GM12874 (cell line): ENCODE results near the gene HFM1.

ENCODE experiments used
- CTCF ChIP-seq: IDR thresholded peaks from 2 replicates; pipeline ENCODE4 v1.5.1; 2011; ENCODE audit warnings: low read depth, mild to moderate bottlenecking, control low read depth, low read length, moderate library complexity; ENCODE audit not compliant: insufficient read depth

The HFM1 gene

GRCh38 chr1:91386109-91386508 lies 18.5 kb downstream of the HFM1 start:
- no peak for TF ChIP-seq CTCF

GRCh38 chr1:91383456-91383855 lies 21.2 kb downstream of the HFM1 start:
- TF ChIP-seq CTCF = no peak

- no peak for TF ChIP-seq CTCF
Measured at GRCh38 chr1:91381844-91382243, 22.8 kb downstream of the HFM1 start.

GRCh38 chr1:91374086-91374485 lies 30.6 kb downstream of the HFM1 start:
- no peak for TF ChIP-seq CTCF

- TF ChIP-seq CTCF = no peak
Measured at GRCh38 chr1:91349524-91349923, 55.1 kb downstream of the HFM1 start.

- no peak for TF ChIP-seq CTCF
Measured at GRCh38 chr1:91346824-91347223, 57.8 kb downstream of the HFM1 start.

GRCh38 chr1:91345395-91346005 lies 59.1 kb downstream of the HFM1 start:
- no peak for TF ChIP-seq CTCF
